B cell (primary cell): ENCODE results near the gene TCF21. TPM values are rescaled to one million over a fixed set of nuclear protein-coding genes. Genes with fewer than 3 reads are reported as not detected.
"Not testable (repeated sequence)": the region's sequence is repeated elsewhere in the genome, so short reads cannot be mapped to it uniquely, and the experiment has no call there.

ENCODE experiments used
- ATAC-seq: fragments of 200-7000 bp; cut with Tn5 transposase; one replicate; pipeline ENCODE4 v1.10.0; 2021; ENCODE audit warnings: low read depth, mild to moderate bottlenecking, moderate number of reproducible peaks, moderate library complexity
- CTCF ChIA-PET: fragments of 350-600 bp; sonication (Branson Sonifier 250); formaldehyde crosslinking; loops from one replicate; lab custom pipeline; 2021; ENCODE audit warnings: antibody characterized with exemption, inconsistent platforms; lab: Charles Lee
- POLR2A ChIA-PET: fragments of 350-600 bp; sonication (Branson Sonifier 250); formaldehyde crosslinking; loops from one replicate; lab custom pipeline; 2021; ENCODE audit warnings: antibody characterized with exemption; lab: Charles Lee
- DNase-seq: peaks from one replicate; pipeline ENCODE4 v3.0.0; 2013
- H2AFZ ChIP-seq: 2 replicates; pipeline ENCODE4 v1.6.1; 2012; ENCODE audit warnings: mild to moderate bottlenecking, low read depth, low read length; ENCODE audit not compliant: insufficient read depth, poor library complexity, severe bottlenecking
- H3K27ac ChIP-seq, 2 donors: 1 replicate in 1 of 2; 2 replicates in 1 of 2; pipeline ENCODE4 v1.5.1; 2012 to 2013; ENCODE audit warnings: low read length in 2 of 2, mild to moderate bottlenecking in 2 of 2, moderate library complexity in 1 of 2
- H3K27me3 ChIP-seq, 4 experiments: fragments of 200-600 bp in 1 of 4; sonication (generic) in 1 of 4; replicated peaks in 1 of 4; 1 replicate in 2 of 4; 2 replicates in 2 of 4; pipeline versions ENCODE4 v1.6.1 to v1.7.0; 2013 to 2016; ENCODE audit warnings: low read length in 3 of 4, mild to moderate bottlenecking in 2 of 4, mixed read lengths in 1 of 4, moderate library complexity in 1 of 4; ENCODE audit not compliant: insufficient read depth in 4 of 4, control insufficient read depth in 3 of 4; ENCODE audit errors: control extremely low read depth in 1 of 4
- H3K36me3 ChIP-seq, 2 experiments: replicated peaks in 1 of 2; 1 replicate in 1 of 2; 2 replicates in 1 of 2; pipeline versions ENCODE4 v1.6.1 to v1.7.1; 2013; ENCODE audit warnings: low read length in 1 of 2; ENCODE audit not compliant: insufficient read depth in 2 of 2, control insufficient read depth in 1 of 2; ENCODE audit errors: control extremely low read depth in 1 of 2, extremely low read depth in 1 of 2
- H3K4me1 ChIP-seq, 2 donors: fragments of 200-600 bp in 1 of 2; sonication (generic) in 1 of 2; 1 replicate in 1 of 2; 2 replicates in 1 of 2; pipeline versions ENCODE4 v1.5.1 to v1.6.1; 2013 to 2017; ENCODE audit warnings: low read length in 2 of 2; ENCODE audit not compliant: control insufficient read depth in 2 of 2, insufficient read depth in 2 of 2
- H3K4me2 ChIP-seq: replicated peaks from 2 replicates; pipeline ENCODE3; 2012; ENCODE audit warnings: mild to moderate bottlenecking, low read depth, low read length; ENCODE audit not compliant: poor library complexity, severe bottlenecking
- H3K4me3 ChIP-seq, 5 experiments: fragments of 200-600 bp in 1 of 5; sonication (generic) in 1 of 5; 1 replicate in 3 of 5; 2 replicates in 2 of 5; pipeline versions ENCODE4 v1.5.1 to v1.7.0; 2011 to 2016; ENCODE audit warnings: low read length in 4 of 5, mild to moderate bottlenecking in 4 of 5, low read depth in 2 of 5, control low read depth in 1 of 5, moderate library complexity in 1 of 5; ENCODE audit not compliant: insufficient read depth in 1 of 5; ENCODE audit errors: control extremely low read depth in 1 of 5, extremely low read depth in 1 of 5
- H3K79me2 ChIP-seq: fragments of 200-600 bp; sonication (generic); one replicate; pipeline ENCODE4 v1.6.0; 2016; ENCODE audit warnings: low read length; ENCODE audit not compliant: control insufficient read depth, insufficient read depth
- H3K9ac ChIP-seq: fragments of 200-600 bp; sonication (generic); 2 replicates; pipeline ENCODE4 v1.6.1; 2017; ENCODE audit warnings: mild to moderate bottlenecking, low read length, moderate library complexity
- H3K9me3 ChIP-seq, 3 donors: one replicate each; pipeline versions ENCODE4 v1.6.1 to v1.7.1; 2013; ENCODE audit warnings: low read length in 2 of 3; ENCODE audit not compliant: control insufficient read depth in 2 of 3, insufficient read depth in 1 of 3; ENCODE audit errors: control extremely low read depth in 1 of 3
- H4K20me1 ChIP-seq: 2 replicates; pipeline ENCODE4 v1.6.0; 2012; ENCODE audit warnings: mild to moderate bottlenecking, low read length; ENCODE audit not compliant: insufficient read depth, control insufficient read depth, poor library complexity, severe bottlenecking
- H3K27ac Mint-ChIP-seq: one replicate; pipeline ENCODE4 v1.8.0; 2021; ENCODE audit warnings: mixed read lengths
- H3K27me3 Mint-ChIP-seq: one replicate; pipeline ENCODE4 v1.8.0; 2021; ENCODE audit warnings: mixed read lengths
- H3K4me1 Mint-ChIP-seq: one replicate; pipeline ENCODE4 v1.8.0; 2021; ENCODE audit warnings: mixed read lengths
- H3K4me3 Mint-ChIP-seq: one replicate; pipeline ENCODE4 v1.8.0; 2021; ENCODE audit warnings: mixed read lengths
- H3K9me3 Mint-ChIP-seq: one replicate; pipeline ENCODE4 v1.8.0; 2022; ENCODE audit warnings: mixed read lengths; ENCODE audit not compliant: insufficient read depth
- CTCF ChIP-seq: fragments of 200-600 bp; IDR thresholded peaks from one replicate; pipeline ENCODE4 v1.8.0; 2022; ENCODE audit warnings: antibody characterized with exemption, mild to moderate bottlenecking
- EZH2 ChIP-seq: IDR thresholded peaks from 2 replicates; pipeline ENCODE4 v1.6.1; 2012; ENCODE audit warnings: borderline replicate concordance, low read depth, mild to moderate bottlenecking, moderate library complexity, low read length; ENCODE audit not compliant: insufficient read depth, poor library complexity, severe bottlenecking
- WGBS: methylation state at CpG from one replicate; pipeline ENCODE4 v1.1.5; 2013; ENCODE audit warnings: missing lambda C conversion rate; ENCODE audit not compliant: insufficient coverage; 5-methylcytosine and 5-hydroxymethylcytosine counted together
- intact Hi-C: fragments of 100-400 bp; cut with micrococcal nuclease; formaldehyde crosslinking; loops from one replicate; pipeline ENCODE4 v1.10.0; 2022
- polyA plus RNA-seq: library from polyadenylated mRNA; depleted of rRNA; stranded (reverse); fragments of >200 nt; gene quantifications from 2 replicates; pipeline ENCODE4 v1.2.3, GENCODE V29; 2012
- total RNA-seq, 2 donors: library from RNA; stranded (reverse); fragments of 120-200 nt in 1 of 2; gene quantifications; 1 replicate in 1 of 2; 2 replicates in 1 of 2; pipeline versions ENCODE4 v1.2.3 to v1.2.4, GENCODE V29; 2013 to 2022

TCF21 gene
- total and polyA plus RNA-seq, 2 donors (not counting 1 experiment from before 2014, with no cell fraction given), result not detected

GRCh38 chr6:133936352-133936751 is 47.4 kb downstream of the TCF21 start:
- ATAC-seq, H3K4me1 Mint-ChIP-seq, H3K27ac Mint-ChIP-seq, intact Hi-C loops, H3K9me3 Mint-ChIP-seq, H3K9ac ChIP-seq, H3K4me2 ChIP-seq, H3K79me2 ChIP-seq, DNase-seq, H2AFZ ChIP-seq, H4K20me1 ChIP-seq, H3K4me3 Mint-ChIP-seq, H3K27ac ChIP-seq, H3K4me1 ChIP-seq, POLR2A ChIA-PET, H3K9me3 ChIP-seq, H3K36me3 ChIP-seq, H3K4me3 ChIP-seq: not testable (repeated sequence)
- peaks cover 0 to 11% (median 2%) of the 10 kb centered on the region in 4 experiments for H3K27me3 ChIP-seq
- CTCF ChIA-PET, result interaction anchor here (1.0 kb wide), 1 partner anchor 14 kb away, joined by 3 read pairs; no protein-coding TSS in a partner anchor
- 100% methylated on average over 1 of the region's 3 CpGs for WGBS
- peaks cover 42% of the 10 kb centered on the region for H3K27me3 Mint-ChIP-seq

GRCh38 chr6:133937909-133938308 is 49.0 kb downstream of the TCF21 start:
- no peaks in the 10 kb centered on the region for H3K4me1 Mint-ChIP-seq
- Histone ChIP-seq H3K36me3 (no peaks in the 10 kb centered on the region), H3K27me3 (peaks cover 0 to 11% (median 2%) of the 10 kb centered on the region in 4 experiments), H3K9me3 (no peaks in the 10 kb centered on the region), H3K4me2 (no peak overlapping the region), H3K27ac (no peak overlapping the region), H3K9ac (no peak overlapping the region), H4K20me1 (no peaks in the 10 kb centered on the region), H3K4me1 (no peaks in the 10 kb centered on the region), H3K79me2 (no peaks in the 10 kb centered on the region), H3K4me3 (no peak overlapping the region), H2AFZ (no peak overlapping the region)
- no peak overlapping the region for H3K27ac Mint-ChIP-seq
- ATAC-seq, result no peak
- ChIA-PET POLR2A (no interaction called here), CTCF (interaction anchor here (1.0 to 1.7 kb wide), 3 partner anchors 9 to 159 kb away, joined by 3 to 11 read pairs (median 4); no protein-coding TSS in a partner anchor)
- intact Hi-C loops, result no loop called here
- no peak for DNase-seq
- no peak overlapping the region for H3K4me3 Mint-ChIP-seq
- H3K27me3 Mint-ChIP-seq, result peaks cover 30% of the 10 kb centered on the region
- TF ChIP-seq EZH2, result no peak
- no peak for TF ChIP-seq CTCF
- H3K9me3 Mint-ChIP-seq, result peaks cover 7% of the 10 kb centered on the region
